ENCODE results near the gene FKBP2.

The FKBP2 gene

GRCh38 chr11:64235437-64236161 is 5.3 kb upstream of the FKBP2 start:
- no peak for DNase-seq (ENCODE audit: low read depth, low spot score)
- TF ChIP-seq ZNF274 (IDR thresholded peaks at IDR 0.05; ENCODE audit: low read depth, low read length) (no peak), YY1 (IDR thresholded peaks at IDR 0.05; ENCODE audit: insufficient read depth, insufficient read length) (no peak), SUZ12 (IDR thresholded peaks at IDR 0.05; ENCODE audit: extremely low read depth, insufficient read depth, insufficient read length) (no peak)
- H3K4me1 ChIP-seq (ENCODE audit: insufficient read depth, insufficient read length), result peaks cover 26% of the 10 kb centered on the region
- H3K36me3 ChIP-seq (ENCODE audit: insufficient read depth, insufficient read length, low read length), result peaks cover 26% of the 10 kb centered on the region
- peaks cover 13% of the 10 kb centered on the region for H3K27me3 ChIP-seq (ENCODE audit: insufficient read depth, insufficient read length)
- peak overlapping the region; percentile 54 for H3K9ac ChIP-seq (ENCODE audit: insufficient read length, low read depth)
- peak overlapping the region; percentile 54 for H3K4me3 ChIP-seq (ENCODE audit: insufficient read length, low read depth)
- no peaks in the 10 kb centered on the region for H3K9me3 ChIP-seq (ENCODE audit: insufficient read depth, low read length)

GRCh38 chr11:64237484-64237951 is 3.4 kb upstream of the FKBP2 start:
- Histone ChIP-seq H3K36me3 (ENCODE audit: insufficient read depth, insufficient read length, low read length) (peaks cover 27% of the 10 kb centered on the region), H3K9ac (ENCODE audit: insufficient read length, low read depth) (no peak overlapping the region), H3K4me3 (ENCODE audit: insufficient read length, low read depth) (no peak overlapping the region), H3K27me3 (ENCODE audit: insufficient read depth, insufficient read length) (peaks cover 9% of the 10 kb centered on the region), H3K4me1 (ENCODE audit: insufficient read depth, insufficient read length) (peaks cover 21% of the 10 kb centered on the region), H3K9me3 (ENCODE audit: insufficient read depth, low read length) (no peaks in the 10 kb centered on the region)
- DNase-seq (ENCODE audit: low read depth, low spot score), result no peak
- TF ChIP-seq ZNF274 (IDR thresholded peaks at IDR 0.05; ENCODE audit: low read depth, low read length), result no peak
- no peak for TF ChIP-seq SUZ12 (IDR thresholded peaks at IDR 0.05; ENCODE audit: extremely low read depth, insufficient read depth, insufficient read length)
- TF ChIP-seq YY1 (IDR thresholded peaks at IDR 0.05; ENCODE audit: insufficient read depth, insufficient read length), result no peak

GRCh38 chr11:64238076-64238475 is 2.8 kb upstream of the FKBP2 start:
- TF ChIP-seq SUZ12 (IDR thresholded peaks at IDR 0.05; ENCODE audit: extremely low read depth, insufficient read depth, insufficient read length) (no peak), ZNF274 (IDR thresholded peaks at IDR 0.05; ENCODE audit: low read depth, low read length) (no peak), YY1 (IDR thresholded peaks at IDR 0.05; ENCODE audit: insufficient read depth, insufficient read length) (no peak)
- no peak for DNase-seq (ENCODE audit: low read depth, low spot score)
- H3K4me3 ChIP-seq (ENCODE audit: insufficient read length, low read depth), result no peak overlapping the region
- peak overlapping the region; percentile 11 for H3K9ac ChIP-seq (ENCODE audit: insufficient read length, low read depth)
- peaks cover 31% of the 10 kb centered on the region for H3K36me3 ChIP-seq (ENCODE audit: insufficient read depth, insufficient read length, low read length)
- H3K27me3 ChIP-seq (ENCODE audit: insufficient read depth, insufficient read length), result peaks cover 4% of the 10 kb centered on the region
- H3K4me1 ChIP-seq (ENCODE audit: insufficient read depth, insufficient read length), result peaks cover 19% of the 10 kb centered on the region
- no peaks in the 10 kb centered on the region for H3K9me3 ChIP-seq (ENCODE audit: insufficient read depth, low read length)

GRCh38 chr11:64238999-64239398 is 1.9 kb upstream of the FKBP2 start:
- H3K36me3 ChIP-seq (ENCODE audit: insufficient read depth, insufficient read length, low read length), result peaks cover 40% of the 10 kb centered on the region
- TF ChIP-seq ZNF274 (IDR thresholded peaks at IDR 0.05; ENCODE audit: low read depth, low read length) (no peak), SUZ12 (IDR thresholded peaks at IDR 0.05; ENCODE audit: extremely low read depth, insufficient read depth, insufficient read length) (no peak), YY1 (IDR thresholded peaks at IDR 0.05; ENCODE audit: insufficient read depth, insufficient read length) (no peak)
- H3K9ac ChIP-seq (ENCODE audit: insufficient read length, low read depth), result no peak overlapping the region

GRCh38 chr11:64239662-64240434 is 1.0 kb upstream of the FKBP2 start:
- Histone ChIP-seq H3K9me3 (ENCODE audit: insufficient read depth, low read length) (no peaks in the 10 kb centered on the region), H3K36me3 (ENCODE audit: insufficient read depth, insufficient read length, low read length) (peaks cover 48% of the 10 kb centered on the region), H3K9ac (ENCODE audit: insufficient read length, low read depth) (peak overlapping the region; percentile 87), H3K4me3 (ENCODE audit: insufficient read length, low read depth) (peak overlapping the region; percentile 75), H3K27me3 (ENCODE audit: insufficient read depth, insufficient read length) (no peaks in the 10 kb centered on the region), H3K4me1 (ENCODE audit: insufficient read depth, insufficient read length) (peaks cover 31% of the 10 kb centered on the region)
- TF ChIP-seq SUZ12 (IDR thresholded peaks at IDR 0.05; ENCODE audit: extremely low read depth, insufficient read depth, insufficient read length), result no peak
- no peak for TF ChIP-seq YY1 (IDR thresholded peaks at IDR 0.05; ENCODE audit: insufficient read depth, insufficient read length)
- TF ChIP-seq ZNF274 (IDR thresholded peaks at IDR 0.05; ENCODE audit: low read depth, low read length), result no peak
- DNase-seq (ENCODE audit: low read depth, low spot score), result no peak

More at GRCh38 chr11:64238999-64239398, 1.9 kb upstream of the FKBP2 start:
- peaks cover 28% of the 10 kb centered on the region for H3K4me1 ChIP-seq (ENCODE audit: insufficient read depth, insufficient read length)
- no peak for DNase-seq (ENCODE audit: low read depth, low spot score)
- H3K4me3 ChIP-seq (ENCODE audit: insufficient read length, low read depth), result no peak overlapping the region
- H3K9me3 ChIP-seq (ENCODE audit: insufficient read depth, low read length), result no peaks in the 10 kb centered on the region
- H3K27me3 ChIP-seq (ENCODE audit: insufficient read depth, insufficient read length), result no peaks in the 10 kb centered on the region

GRCh38 chr11:64241241-64241490 is 271 bp downstream of the FKBP2 start:
- Histone ChIP-seq H3K4me3 (ENCODE audit: insufficient read length, low read depth) (peak overlapping the region; percentile 75), H3K27me3 (ENCODE audit: insufficient read depth, insufficient read length) (no peaks in the 10 kb centered on the region), H3K9ac (ENCODE audit: insufficient read length, low read depth) (peak overlapping the region; percentile 87), H3K36me3 (ENCODE audit: insufficient read depth, insufficient read length, low read length) (peaks cover 56% of the 10 kb centered on the region), H3K4me1 (ENCODE audit: insufficient read depth, insufficient read length) (peaks cover 25% of the 10 kb centered on the region), H3K9me3 (ENCODE audit: insufficient read depth, low read length) (no peaks in the 10 kb centered on the region)
- DNase-seq (ENCODE audit: low read depth, low spot score), result no peak
- TF ChIP-seq SUZ12 (IDR thresholded peaks at IDR 0.05; ENCODE audit: extremely low read depth, insufficient read depth, insufficient read length) (no peak), YY1 (IDR thresholded peaks at IDR 0.05; ENCODE audit: insufficient read depth, insufficient read length) (no peak), ZNF274 (IDR thresholded peaks at IDR 0.05; ENCODE audit: low read depth, low read length) (no peak)
